Activated CD8-positive, alpha-beta memory T cell treated with anti-CD3 and anti-CD28 coated beads for 24 hours (primary cell): ENCODE results near the gene NAP1L4.
"Not testable (repeated sequence)": the region's sequence is repeated elsewhere in the genome, so short reads cannot be mapped to it uniquely, and the experiment has no call there.

Experiments
- DNase-seq: peaks from one replicate; pipeline ENCODE4 v3.0.0-alpha.2; 2020

Gene NAP1L4

DNA sequence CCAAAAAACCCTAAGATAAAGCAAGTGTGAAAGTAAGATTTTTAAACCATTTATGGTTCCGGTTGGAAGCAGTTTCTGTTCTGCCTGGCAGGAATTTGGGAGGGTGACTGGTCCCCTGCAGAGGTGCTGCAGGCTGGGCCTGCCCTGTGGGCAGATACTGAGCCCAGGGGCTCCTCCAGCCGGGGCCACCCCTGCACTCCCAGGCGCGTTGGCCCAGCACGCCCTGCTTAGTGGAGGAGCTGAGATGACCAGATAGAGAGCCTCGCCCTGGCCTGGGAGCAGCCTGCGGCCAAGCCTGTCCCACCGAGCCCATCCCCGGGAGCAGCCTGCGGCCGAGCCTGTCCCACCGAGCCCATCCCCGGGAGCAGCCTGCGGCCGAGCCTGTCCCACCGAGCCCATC lies 70.9 kb downstream of the NAP1L4 start:
- DNase-seq: no peak

- DNase-seq: no peak
These were observed 71.8 kb downstream of the NAP1L4 start for GRCh38 chr11:2920343-2920742.

DNA sequence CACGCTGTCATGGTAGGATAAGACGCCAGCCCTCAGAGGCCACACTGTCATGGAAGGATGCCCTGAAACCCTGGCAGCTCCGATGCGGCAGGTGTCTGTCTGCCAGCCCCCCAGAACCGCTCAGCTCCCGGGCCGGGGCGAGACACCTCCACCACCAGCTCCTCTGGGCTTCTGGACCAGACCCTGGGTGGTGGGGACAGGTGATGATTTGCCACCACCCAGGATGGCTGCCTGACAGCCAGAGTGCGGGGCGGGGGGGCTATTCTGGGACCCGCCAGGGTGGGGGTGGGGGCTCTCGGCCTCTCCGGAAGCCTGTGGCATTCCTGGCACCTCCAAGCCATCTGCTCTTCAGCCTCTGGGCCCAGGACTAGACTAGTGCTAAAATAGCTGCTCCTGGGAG lies 72.3 kb downstream of the NAP1L4 start:
- DNase-seq: no peak

DNA sequence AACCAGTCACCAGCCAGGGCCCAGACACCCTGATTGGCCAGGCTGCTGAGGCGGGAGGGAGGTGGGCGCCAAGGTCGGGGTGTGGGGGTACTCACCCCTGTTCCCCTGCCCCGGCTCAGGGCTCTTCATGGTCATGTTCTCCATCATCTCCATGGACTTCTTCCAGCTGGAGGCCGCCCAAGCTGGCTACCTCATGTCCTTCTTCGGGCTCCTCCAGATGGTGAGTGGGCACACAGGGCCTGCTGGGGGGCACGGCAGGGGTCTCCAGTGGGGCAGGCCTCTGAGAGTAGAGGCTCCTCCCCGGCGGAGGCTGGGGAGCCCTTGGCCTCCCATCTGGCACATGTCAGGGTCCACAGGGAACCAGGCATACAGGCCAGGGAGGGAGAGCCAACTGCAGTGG lies 72.9 kb downstream of the NAP1L4 start:
- DNase-seq: no peak

- no peak for DNase-seq
These were observed 74.2 kb downstream of the NAP1L4 start for GRCh38 chr11:2917842-2918490.

DNA sequence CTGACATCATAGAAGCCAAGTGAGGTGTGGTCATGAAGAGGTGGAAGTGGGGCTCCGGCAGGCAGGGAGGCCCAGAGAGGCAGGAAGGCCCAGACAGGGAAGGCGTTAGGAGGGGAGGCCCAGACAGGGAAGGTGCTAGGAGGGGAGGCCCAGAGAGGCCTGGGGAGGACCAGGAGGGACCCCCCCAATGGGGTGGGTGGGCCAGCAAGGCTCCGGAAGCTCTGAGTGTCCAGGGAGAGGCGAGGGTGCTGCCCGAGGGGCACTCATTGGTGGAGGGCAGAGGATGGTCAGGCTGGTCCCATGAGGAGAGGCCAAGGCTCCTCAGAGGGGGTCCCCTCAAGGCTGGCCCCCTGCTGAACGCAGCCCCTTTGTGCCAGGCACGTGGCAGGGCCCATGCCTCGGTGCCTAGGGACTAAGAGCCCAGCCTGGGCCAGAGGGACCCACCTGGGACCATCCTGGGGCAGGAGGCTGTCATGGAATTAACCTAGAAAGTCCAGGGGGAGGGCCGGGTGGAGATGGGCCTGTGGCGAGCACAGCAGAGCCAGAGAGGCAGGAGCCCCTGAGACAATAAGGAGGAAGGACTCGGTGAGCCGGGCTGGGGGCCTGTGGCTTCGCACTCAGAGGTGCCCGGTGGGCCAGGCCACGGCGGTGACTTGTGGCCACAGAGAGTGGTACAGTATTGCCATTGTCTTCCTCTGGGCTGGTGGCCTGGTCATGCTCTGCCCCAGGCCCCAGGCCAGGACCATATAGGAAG lies 75.1 kb downstream of the NAP1L4 start:
- DNase-seq: no peak

DNA sequence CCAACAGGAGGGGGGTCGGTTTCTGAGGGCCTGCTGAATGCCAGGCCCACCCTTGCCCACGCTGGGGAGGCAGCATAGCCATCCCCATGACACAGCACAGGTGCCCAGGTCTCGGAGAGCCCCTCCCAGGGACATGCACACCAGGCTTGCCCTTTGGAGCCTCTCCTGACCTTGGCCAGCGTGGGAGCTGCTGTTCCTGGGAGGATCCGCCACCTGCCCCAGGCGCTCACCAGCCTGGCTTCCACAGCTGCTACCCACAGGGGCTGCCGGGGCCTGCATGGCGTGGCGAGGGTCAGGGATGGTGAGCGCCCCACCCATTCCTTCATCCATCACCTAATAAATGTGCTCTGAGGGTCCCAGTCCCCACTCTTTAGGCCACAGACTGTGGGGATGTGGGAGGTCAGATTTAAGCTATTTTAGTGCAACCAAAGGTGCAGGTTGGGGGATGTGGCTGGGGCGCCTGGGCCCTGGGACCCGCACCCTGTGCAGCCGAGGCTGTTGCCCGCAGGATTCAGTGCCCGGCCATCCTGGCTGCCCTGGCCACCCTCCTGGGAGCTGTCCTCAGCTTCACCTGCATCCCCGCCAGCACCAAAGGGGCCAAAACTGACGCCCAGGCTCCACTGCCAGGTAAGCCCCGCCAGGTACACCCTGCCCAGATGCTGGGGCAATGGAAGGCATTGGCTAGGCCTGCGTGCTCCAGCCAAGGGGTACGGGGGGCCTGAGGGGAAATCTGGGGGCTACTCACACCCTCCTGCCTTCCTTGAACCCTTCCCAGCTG lies 75.8 kb downstream of the NAP1L4 start:
- no peak for DNase-seq

- DNase-seq: no peak
These were observed 76.7 kb downstream of the NAP1L4 start for GRCh38 chr11:2915473-2915872.

GRCh38 chr11:2914455-2915195 lies 77.5 kb downstream of the NAP1L4 start:
- DNase-seq: no peak

- DNase-seq: no peak
These were observed 78.4 kb downstream of the NAP1L4 start for GRCh38 chr11:2913776-2914175.

- no peak for DNase-seq
These were observed 79.1 kb downstream of the NAP1L4 start for GRCh38 chr11:2913019-2913431.

DNA sequence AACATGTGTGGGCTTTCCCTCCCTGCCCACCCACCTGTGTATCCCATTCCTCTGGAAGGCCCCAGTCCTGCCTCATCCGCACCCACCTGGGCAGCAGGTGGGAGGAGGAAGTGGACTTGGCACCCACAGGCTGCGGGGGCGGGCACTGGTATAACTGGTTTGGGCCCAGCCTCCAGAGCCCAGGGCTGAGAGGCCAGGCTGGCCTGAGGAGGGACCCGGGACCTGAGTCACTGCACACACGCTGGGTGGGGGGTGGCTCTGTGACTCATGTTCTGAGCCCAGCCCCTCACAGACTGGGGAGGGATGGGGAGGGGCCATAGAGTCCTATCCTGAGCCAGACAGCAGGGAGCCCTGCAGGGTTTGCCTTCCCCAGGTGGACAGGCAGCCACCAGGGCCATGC lies 79.6 kb downstream of the NAP1L4 start:
- DNase-seq: no peak

GRCh38 chr11:2911785-2912391 lies 80.2 kb downstream of the NAP1L4 start:
- DNase-seq: no peak

- no peak for DNase-seq
These were observed 80.9 kb downstream of the NAP1L4 start for GRCh38 chr11:2911088-2911784.

- no peak for DNase-seq
These were observed 81.7 kb downstream of the NAP1L4 start for GRCh38 chr11:2910401-2910955.

DNA sequence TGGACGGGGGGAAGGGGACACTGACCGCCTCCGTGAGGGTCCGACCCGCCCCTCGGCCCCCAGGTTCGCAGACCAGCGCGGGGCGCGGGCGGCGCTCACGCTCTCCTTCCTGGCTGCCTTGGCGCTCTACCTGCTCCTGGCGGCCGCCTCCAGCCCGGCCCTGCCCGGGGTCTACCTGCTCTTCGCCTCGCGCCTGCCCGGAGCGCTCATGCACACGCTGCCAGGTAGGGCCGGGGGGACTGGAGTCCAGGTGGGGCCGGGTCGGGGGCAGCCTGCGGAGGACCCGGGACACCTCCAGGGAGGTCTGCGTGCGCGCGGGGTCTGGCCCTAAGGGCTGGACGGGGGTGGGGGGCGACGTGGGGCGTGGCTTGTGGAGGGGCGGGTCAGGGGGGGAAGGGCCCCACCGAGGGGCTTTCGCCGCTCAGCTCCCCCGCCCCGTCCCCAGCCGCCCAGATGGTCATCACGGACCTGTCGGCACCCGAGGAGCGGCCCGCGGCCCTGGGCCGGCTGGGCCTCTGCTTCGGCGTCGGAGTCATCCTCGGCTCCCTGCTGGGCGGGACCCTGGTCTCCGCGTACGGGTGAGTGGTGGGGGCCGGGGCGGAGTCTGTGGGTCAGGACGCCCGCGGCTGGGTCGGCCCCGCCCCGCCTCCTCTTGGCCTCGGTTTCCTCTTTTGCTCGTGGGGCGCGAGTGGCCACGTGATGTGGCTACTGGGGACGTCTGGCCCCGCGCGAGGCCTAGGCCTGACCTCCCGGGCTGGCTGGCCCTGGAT lies 82.8 kb downstream of the NAP1L4 start:
- no peak for DNase-seq

DNA sequence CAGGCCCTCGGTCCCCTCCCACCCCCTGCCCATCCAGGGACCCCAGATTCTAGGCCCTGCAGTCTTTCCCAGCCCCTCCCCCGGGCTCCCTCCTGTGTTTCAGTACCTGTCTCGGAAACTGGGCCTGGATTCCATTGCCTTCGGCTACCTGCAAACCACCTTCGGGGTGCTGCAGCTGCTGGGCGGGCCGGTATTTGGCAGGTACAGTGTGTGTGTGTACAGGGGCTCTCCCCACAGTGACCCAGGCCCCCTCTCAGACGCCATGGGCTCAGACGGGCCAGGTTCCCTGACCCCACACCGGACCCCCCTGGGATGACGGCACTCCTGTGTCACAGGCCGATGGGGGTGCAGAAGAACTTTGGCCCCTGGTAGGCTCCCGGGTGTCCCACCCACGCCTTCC lies 84.0 kb downstream of the NAP1L4 start:
- DNase-seq: no peak

- DNase-seq: not testable (repeated sequence)
These were observed 86.8 kb downstream of the NAP1L4 start for GRCh38 chr11:2905299-2905698.

DNA sequence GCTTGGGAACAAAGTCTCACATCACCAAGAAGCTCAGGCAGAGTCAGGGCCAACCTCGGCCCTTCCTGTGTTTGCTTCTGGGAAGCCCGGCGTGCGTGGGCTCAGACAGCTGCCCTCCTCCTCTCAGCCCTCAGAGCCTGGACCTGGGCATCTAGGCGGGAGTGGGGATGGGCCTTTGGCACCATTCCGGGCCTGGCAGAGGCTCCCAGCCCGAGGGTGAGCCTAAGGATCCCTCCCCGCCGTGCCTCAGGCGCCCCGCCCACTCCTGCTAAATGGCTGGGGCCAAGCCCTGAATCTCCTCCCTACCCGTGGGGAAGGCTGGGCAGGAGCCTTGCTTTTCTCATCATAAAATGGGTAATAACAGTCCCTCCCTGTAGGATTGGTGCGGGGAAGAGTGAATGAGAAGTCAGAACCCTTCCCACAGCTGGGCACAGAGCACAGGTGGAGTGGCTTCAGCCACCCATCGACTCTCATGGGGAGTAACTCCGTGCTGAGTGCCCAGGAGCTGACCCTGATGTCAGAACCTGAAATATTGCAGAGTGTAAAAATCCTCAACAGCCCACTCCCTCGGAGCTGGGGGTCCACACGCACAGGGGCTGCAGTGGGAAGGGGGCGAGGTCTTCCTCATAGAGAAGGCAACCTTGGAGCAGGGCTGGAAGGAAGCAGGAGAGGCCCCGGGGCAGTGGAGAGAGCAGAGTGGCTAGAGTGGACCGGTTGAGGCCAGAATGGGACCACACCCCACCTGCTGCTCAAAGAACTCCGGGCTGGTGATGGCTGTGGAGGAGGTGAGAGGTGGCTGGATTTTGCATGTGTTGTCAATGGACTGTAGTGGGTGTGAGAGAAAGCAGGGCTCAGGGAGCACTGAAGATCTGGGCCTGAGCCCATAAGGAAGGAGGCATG lies 87.7 kb downstream of the NAP1L4 start:
- no peak for DNase-seq

DNA sequence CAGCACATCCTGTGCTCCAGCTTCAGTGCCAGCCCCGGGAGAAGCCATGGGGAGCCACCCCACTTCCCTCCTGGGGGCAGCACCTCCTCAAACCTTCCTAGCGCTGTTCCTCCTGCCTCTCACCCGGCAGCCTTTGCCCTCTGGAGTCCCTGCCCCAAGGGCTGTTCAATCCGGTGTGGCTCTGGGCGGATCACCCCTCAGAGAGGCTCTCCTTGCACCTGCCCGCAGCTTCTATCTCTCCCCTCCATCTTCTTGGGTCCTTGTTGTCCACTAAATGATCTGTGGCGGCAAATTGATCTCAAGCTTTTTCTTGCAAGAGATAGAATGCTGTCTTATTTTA lies 88.5 kb downstream of the NAP1L4 start:
- no peak for DNase-seq
